ENCODE data around the gene ARAP1. TPM values are rescaled to one million over a fixed set of nuclear protein-coding genes. Genes with fewer than 3 reads are reported as not detected.

ARAP1 gene
- polyA plus RNA-seq, 1 donor: 61.4 TPM

GRCh38 chr11:72760539-72761405 is 8.6 kb upstream of the ARAP1 start:
- DNase-seq: no peak

- no peak for DNase-seq
Observed at GRCh38 chr11:72759468-72759985, 7.3 kb upstream of the ARAP1 start.

- DNase-seq: peak; percentile 29
Observed at GRCh38 chr11:72758690-72759389, 6.6 kb upstream of the ARAP1 start.

- DNase-seq: no peak
Observed at GRCh38 chr11:72758304-72758689, 6.1 kb upstream of the ARAP1 start.

- no peak for DNase-seq
Observed at GRCh38 chr11:72755713-72756285, 3.6 kb upstream of the ARAP1 start.

GRCh38 chr11:72754544-72755155 is 2.4 kb upstream of the ARAP1 start:
- no peak for DNase-seq

- DNase-seq: no peak
Observed at GRCh38 chr11:72754149-72754543, 1.9 kb upstream of the ARAP1 start.

- no peak for DNase-seq
Observed at GRCh38 chr11:72753341-72754148, 1.3 kb upstream of the ARAP1 start.

GRCh38 chr11:72751116-72752087 is 806 bp downstream of the ARAP1 start:
- DNase-seq: no peak

GRCh38 chr11:72750556-72751115 is 1.6 kb downstream of the ARAP1 start:
- no peak for DNase-seq

GRCh38 chr11:72750086-72750485 is 2.1 kb downstream of the ARAP1 start:
- no peak for DNase-seq

GRCh38 chr11:72747289-72747855 is 4.8 kb downstream of the ARAP1 start:
- DNase-seq: no peak

GRCh38 chr11:72746821-72747220 is 5.4 kb downstream of the ARAP1 start:
- no peak for DNase-seq

- DNase-seq: no peak
Observed at GRCh38 chr11:72745925-72746550, 6.2 kb downstream of the ARAP1 start.

GRCh38 chr11:72745511-72745910 is 6.7 kb downstream of the ARAP1 start:
- no peak for DNase-seq

GRCh38 chr11:72744474-72744873 is 7.7 kb downstream of the ARAP1 start:
- no peak for DNase-seq

GRCh38 chr11:72743321-72744221 is 8.6 kb downstream of the ARAP1 start:
- DNase-seq: no peak

GRCh38 chr11:72742513-72743320 is 9.5 kb downstream of the ARAP1 start:
- no peak for DNase-seq

Data from hindlimb muscle (tissue), 1 donor.